HG03342 (cell line): ENCODE measurements around the gene JMJD4.

ENCODE experiments used
- ATAC-seq: cut with Tn5 transposase; IDR thresholded peaks from one replicate; pipeline ENCODE4 v1.9.1; 2021; ENCODE audit warnings: mild to moderate bottlenecking, moderate library complexity; ENCODE audit not compliant: unreplicated experiment

The JMJD4 gene

GRCh38 chr1:227753999-227754711, 19.1 kb upstream of the JMJD4 start:
- ATAC-seq = no peak

- no peak for ATAC-seq
Observed at GRCh38 chr1:227749916-227750710, 15.0 kb upstream of the JMJD4 start.

- ATAC-seq = no peak
Observed at GRCh38 chr1:227749225-227749624, 14.1 kb upstream of the JMJD4 start.

GRCh38 chr1:227748496-227749182, 13.5 kb upstream of the JMJD4 start:
- no peak for ATAC-seq

GRCh38 chr1:227747948-227748495, 12.9 kb upstream of the JMJD4 start:
- ATAC-seq = no peak

GRCh38 chr1:227747382-227747781, 12.3 kb upstream of the JMJD4 start:
- ATAC-seq = no peak

- ATAC-seq = no peak
Observed at GRCh38 chr1:227746676-227747075, 11.6 kb upstream of the JMJD4 start.

- ATAC-seq = no peak
Observed at GRCh38 chr1:227745568-227746265, 10.6 kb upstream of the JMJD4 start.

GRCh38 chr1:227744668-227745067, 9.6 kb upstream of the JMJD4 start:
- ATAC-seq = no peak

GRCh38 chr1:227742738-227743715, 7.9 kb upstream of the JMJD4 start:
- no peak for ATAC-seq

- ATAC-seq = no peak
Observed at GRCh38 chr1:227741166-227741870, 6.2 kb upstream of the JMJD4 start.

- no peak for ATAC-seq
Observed at GRCh38 chr1:227740401-227740960, 5.4 kb upstream of the JMJD4 start.

GRCh38 chr1:227739636-227740035, 4.5 kb upstream of the JMJD4 start:
- no peak for ATAC-seq

GRCh38 chr1:227738820-227739219, 3.7 kb upstream of the JMJD4 start:
- no peak for ATAC-seq

GRCh38 chr1:227736814-227737432, 1.8 kb upstream of the JMJD4 start:
- no peak for ATAC-seq

GRCh38 chr1:227735539-227736285, 610 bp upstream of the JMJD4 start:
- no peak for ATAC-seq

- ATAC-seq = no peak
Observed at GRCh38 chr1:227734546-227734855, 601 bp downstream of the JMJD4 start.
